Measurements from ENCODE around the gene ACP1.

The ACP1 gene

GRCh38 chr2:258933-259332 lies 5.8 kb upstream of the ACP1 start:
- Histone ChIP-seq H3K79me2 (ENCODE audit: insufficient read depth, low read length) (no peaks in the 10 kb centered on the region), H2AFZ (ENCODE audit: low read depth, low read length, severe bottlenecking) (no peak overlapping the region), H3K9me2 (replicated peaks; ENCODE audit: insufficient read depth, low read length) (no peaks in the 10 kb centered on the region), H3F3A (ENCODE audit: insufficient read depth) (peaks cover 17% of the 10 kb centered on the region), H3K9ac (ENCODE audit: low read length) (no peak overlapping the region), H3K4me3 (ENCODE audit: insufficient read depth, low read length, poor library complexity, severe bottlenecking) (no peak overlapping the region), H3K27me3 (ENCODE audit: low read length) (no peaks in the 10 kb centered on the region), H3K36me3 (ENCODE audit: low read length) (peaks cover 2% of the 10 kb centered on the region; the same call in 1 of the 2 replicates), H4K20me1 (ENCODE audit: low read depth, low read length) (no peaks in the 10 kb centered on the region), H3K4me2 (ENCODE audit: low read depth, low read length, poor library complexity, severe bottlenecking) (no peak overlapping the region), H3K27ac (ENCODE audit: low read depth, low read length) (no peak overlapping the region), H3K9me3 (ENCODE audit: insufficient read depth, low read length) (peaks cover 11% of the 10 kb centered on the region; the same call in 1 of the 2 replicates)
- TF ChIP-seq EZH2phosphoT487 (conservative IDR thresholded peaks at IDR 0.05; ENCODE audit: low read length) = no peak
- TF ChIP-seq, protein P1, sequence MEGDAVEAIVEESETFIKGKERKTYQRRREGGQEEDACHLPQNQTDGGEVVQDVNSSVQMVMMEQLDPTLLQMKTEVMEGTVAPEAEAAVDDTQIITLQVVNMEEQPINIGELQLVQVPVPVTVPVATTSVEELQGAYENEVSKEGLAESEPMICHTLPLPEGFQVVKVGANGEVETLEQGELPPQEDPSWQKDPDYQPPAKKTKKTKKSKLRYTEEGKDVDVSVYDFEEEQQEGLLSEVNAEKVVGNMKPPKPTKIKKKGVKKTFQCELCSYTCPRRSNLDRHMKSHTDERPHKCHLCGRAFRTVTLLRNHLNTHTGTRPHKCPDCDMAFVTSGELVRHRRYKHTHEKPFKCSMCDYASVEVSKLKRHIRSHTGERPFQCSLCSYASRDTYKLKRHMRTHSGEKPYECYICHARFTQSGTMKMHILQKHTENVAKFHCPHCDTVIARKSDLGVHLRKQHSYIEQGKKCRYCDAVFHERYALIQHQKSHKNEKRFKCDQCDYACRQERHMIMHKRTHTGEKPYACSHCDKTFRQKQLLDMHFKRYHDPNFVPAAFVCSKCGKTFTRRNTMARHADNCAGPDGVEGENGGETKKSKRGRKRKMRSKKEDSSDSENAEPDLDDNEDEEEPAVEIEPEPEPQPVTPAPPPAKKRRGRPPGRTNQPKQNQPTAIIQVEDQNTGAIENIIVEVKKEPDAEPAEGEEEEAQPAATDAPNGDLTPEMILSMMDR (IDR thresholded peaks at IDR 0.05; ENCODE audit: insufficient read depth, low read length, poor library complexity, severe bottlenecking) = no peak

DNA sequence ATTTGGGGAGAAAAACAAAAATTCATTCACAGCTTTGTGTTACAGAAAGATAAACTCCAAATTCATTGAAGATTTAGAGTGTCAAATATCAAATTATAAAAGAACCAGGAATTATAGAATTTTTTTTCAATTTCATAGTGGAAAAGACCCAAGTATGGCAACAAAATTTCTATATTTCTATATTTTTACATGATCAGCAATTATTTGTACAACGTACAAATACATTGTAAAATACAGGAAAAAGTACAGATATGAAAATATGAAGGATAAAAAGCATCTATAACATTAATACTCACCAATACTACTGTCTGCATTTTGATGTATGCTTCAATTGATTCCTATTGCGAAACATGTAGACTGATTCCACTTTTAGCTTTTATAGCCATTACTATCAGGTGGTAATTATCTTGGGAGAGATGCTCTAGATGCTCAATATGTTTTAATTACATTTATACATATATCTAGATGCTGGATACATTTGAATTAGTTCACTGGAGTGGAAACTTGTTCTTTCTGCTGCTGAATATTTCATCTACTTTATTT lies 4.9 kb upstream of the ACP1 start:
- TF ChIP-seq, protein P1 (IDR thresholded peaks at IDR 0.05; ENCODE audit: insufficient read depth, low read length, poor library complexity, severe bottlenecking) = no peak
- TF ChIP-seq EZH2phosphoT487 (conservative IDR thresholded peaks at IDR 0.05; ENCODE audit: low read length) = no peak
- H3K79me2 ChIP-seq (ENCODE audit: insufficient read depth, low read length) = no peaks in the 10 kb centered on the region
- peaks cover 17% of the 10 kb centered on the region for H3F3A ChIP-seq (ENCODE audit: insufficient read depth)
- H3K36me3 ChIP-seq (ENCODE audit: low read length) = peaks cover 2% of the 10 kb centered on the region; the same call in 1 of the 2 replicates
- no peaks in the 10 kb centered on the region for H4K20me1 ChIP-seq (ENCODE audit: low read depth, low read length)
- H3K27ac ChIP-seq (ENCODE audit: low read depth, low read length) = no peak overlapping the region
- H3K9me2 ChIP-seq (replicated peaks; ENCODE audit: insufficient read depth, low read length) = no peaks in the 10 kb centered on the region
- peaks cover 11% of the 10 kb centered on the region; the same call in 1 of the 2 replicates for H3K9me3 ChIP-seq (ENCODE audit: insufficient read depth, low read length)
- no peaks in the 10 kb centered on the region for H3K27me3 ChIP-seq (ENCODE audit: low read length)
- no peak overlapping the region for H2AFZ ChIP-seq (ENCODE audit: low read depth, low read length, severe bottlenecking)
- H3K4me2 ChIP-seq (ENCODE audit: low read depth, low read length, poor library complexity, severe bottlenecking) = no peak overlapping the region
- H3K9ac ChIP-seq (ENCODE audit: low read length) = no peak overlapping the region
- no peak overlapping the region for H3K4me3 ChIP-seq (ENCODE audit: insufficient read depth, low read length, poor library complexity, severe bottlenecking)

- Histone ChIP-seq H3K36me3 (ENCODE audit: low read length) (peaks cover 2% of the 10 kb centered on the region; the same call in 1 of the 2 replicates), H2AFZ (ENCODE audit: low read depth, low read length, severe bottlenecking) (no peak overlapping the region), H3K27ac (ENCODE audit: low read depth, low read length) (no peak overlapping the region), H3K9me3 (ENCODE audit: insufficient read depth, low read length) (peaks cover 11% of the 10 kb centered on the region; the same call in 1 of the 2 replicates), H3K4me2 (ENCODE audit: low read depth, low read length, poor library complexity, severe bottlenecking) (no peak overlapping the region), H3K9me2 (replicated peaks; ENCODE audit: insufficient read depth, low read length) (no peaks in the 10 kb centered on the region), H3K79me2 (ENCODE audit: insufficient read depth, low read length) (peaks cover 7% of the 10 kb centered on the region), H4K20me1 (ENCODE audit: low read depth, low read length) (no peaks in the 10 kb centered on the region), H3F3A (ENCODE audit: insufficient read depth) (peaks cover 17% of the 10 kb centered on the region), H3K4me3 (ENCODE audit: insufficient read depth, low read length, poor library complexity, severe bottlenecking) (no peak overlapping the region), H3K27me3 (ENCODE audit: low read length) (no peaks in the 10 kb centered on the region), H3K9ac (ENCODE audit: low read length) (no peak overlapping the region)
- TF ChIP-seq, protein P1 (IDR thresholded peaks at IDR 0.05; ENCODE audit: insufficient read depth, low read length, poor library complexity, severe bottlenecking) = no peak
- no peak for TF ChIP-seq EZH2phosphoT487 (conservative IDR thresholded peaks at IDR 0.05; ENCODE audit: low read length)
Observed at GRCh38 chr2:260507-261161, 4.1 kb upstream of the ACP1 start.
